ENCODE results near the gene CUTA. TPM values are rescaled to one million over a fixed set of nuclear protein-coding genes. Genes with fewer than 3 reads are reported as not detected.

The CUTA gene
- total and polyA plus RNA-seq, 5 donors from 2014 or later, result 202 to 529 (median 476) TPM

- H3K27me3 Mint-ChIP-seq, result no peaks in the 10 kb centered on the region
- Histone ChIP-seq H3K27ac (ENCODE audit: insufficient read depth, low read length, poor library complexity, severe bottlenecking) (no peak overlapping the region), H3K4me1 (ENCODE audit: control insufficient read depth, insufficient read depth, low read length, poor library complexity, severe bottlenecking) (no peaks in the 10 kb centered on the region), H3K4me3 (ENCODE audit: low read depth, low read length) (no peak overlapping the region), H3K36me3 (ENCODE audit: control insufficient read depth, insufficient read depth, low read length) (no peaks in the 10 kb centered on the region), H3K9me3 (ENCODE audit: control insufficient read depth in 2 of 2, low read length in 2 of 2) (no peaks in the 10 kb centered on the region), H3K27me3 (ENCODE audit: control insufficient read depth, insufficient read depth, low read length) (no peaks in the 10 kb centered on the region)
- no peak for DNase-seq
- no peak for ATAC-seq (ENCODE audit: low read depth in 2 of 2)
- no peaks in the 10 kb centered on the region for H3K36me3 Mint-ChIP-seq
- no peak overlapping the region for H3K4me3 Mint-ChIP-seq
- no peak overlapping the region for H3K27ac Mint-ChIP-seq
- H3K4me1 Mint-ChIP-seq, result no peaks in the 10 kb centered on the region
- no peaks in the 10 kb centered on the region for H3K9me3 Mint-ChIP-seq
Observed at GRCh38 chr6:33367009-33367714, 50.7 kb downstream of the CUTA start.

Other genes with a start within 250 kb of the CUTA start
- 0.89 TPM for gene COL11A2, start 225.6 kb downstream of the CUTA start, total RNA-seq
- under 1 TPM in 2 of 4 donors, not detected in 2; 0.34 to 0.43 TPM for gene COL11A2, start 225.6 kb downstream of the CUTA start, polyA plus RNA-seq
- 62.6 TPM for gene RXRB, start 217.4 kb downstream of the CUTA start, total RNA-seq
- 1 to 10 TPM; 7.1 to 8.9 (median 7.2) TPM for gene RXRB, start 217.4 kb downstream of the CUTA start, polyA plus RNA-seq
- 24.1 TPM for gene SLC39A7, start 217.2 kb downstream of the CUTA start, total RNA-seq
- gene SLC39A7, start 217.2 kb downstream of the CUTA start, polyA plus RNA-seq, result 10 to 100 TPM; 11.4 to 27.3 (median 20.4) TPM
- 8.8 TPM for gene HSD17B8, start 213.5 kb downstream of the CUTA start, total RNA-seq
- 10 to 100 TPM; 33.3 to 53.9 (median 41.9) TPM for gene HSD17B8, start 213.5 kb downstream of the CUTA start, polyA plus RNA-seq
- 34.2 TPM for gene RING1, start 209.6 kb downstream of the CUTA start, total RNA-seq
- gene RING1, start 209.6 kb downstream of the CUTA start, polyA plus RNA-seq, result 1 to 10 TPM; 4.9 to 6.3 (median 5.5) TPM
- gene VPS52, start 146.2 kb downstream of the CUTA start, total RNA-seq, result 70.6 TPM
- 10 to 100 TPM; 12.4 to 17.4 (median 15.0) TPM for gene VPS52, start 146.2 kb downstream of the CUTA start, polyA plus RNA-seq
- gene RPS18, start 146.0 kb downstream of the CUTA start, total RNA-seq, result 2,198 TPM
- over 10,000 TPM in 1 of 4 donors, 1,000 to 10,000 TPM in 3; 7,008 to 10,525 (median 8,528) TPM for gene RPS18, start 146.0 kb downstream of the CUTA start, polyA plus RNA-seq
- 17.5 TPM for gene B3GALT4, start 141.0 kb downstream of the CUTA start, total RNA-seq
- gene B3GALT4, start 141.0 kb downstream of the CUTA start, polyA plus RNA-seq, result 10 to 100 TPM; 27.5 to 35.9 (median 31.2) TPM
- 31.5 TPM for gene WDR46, start 128.9 kb downstream of the CUTA start, total RNA-seq
- 10 to 100 TPM; 50.6 to 54.0 (median 52.0) TPM for gene WDR46, start 128.9 kb downstream of the CUTA start, polyA plus RNA-seq
- 20.0 TPM for gene PFDN6, start 128.5 kb downstream of the CUTA start, total RNA-seq
- 10 to 100 TPM; 33.7 to 47.0 (median 38.4) TPM for gene PFDN6, start 128.5 kb downstream of the CUTA start, polyA plus RNA-seq
- gene RGL2, start 119.2 kb downstream of the CUTA start, total RNA-seq, result 59.2 TPM
- 1 to 10 TPM; 7.2 to 9.4 (median 8.1) TPM for gene RGL2, start 119.2 kb downstream of the CUTA start, polyA plus RNA-seq
- gene TAPBP, start 104.0 kb downstream of the CUTA start, total RNA-seq, result 281 TPM
- 100 to 1,000 TPM; 251 to 314 (median 262) TPM for gene TAPBP, start 104.0 kb downstream of the CUTA start, polyA plus RNA-seq
- 19.4 TPM for gene ZBTB22, start 100.4 kb downstream of the CUTA start, total RNA-seq
- gene ZBTB22, start 100.4 kb downstream of the CUTA start, polyA plus RNA-seq, result 10 to 100 TPM in 2 of 4 donors, 1 to 10 TPM in 2; 8.3 to 13.5 (median 11.5) TPM
- 45.1 TPM for gene DAXX, start 95.1 kb downstream of the CUTA start, total RNA-seq
- gene DAXX, start 95.1 kb downstream of the CUTA start, polyA plus RNA-seq, result 100 to 1,000 TPM in 2 of 4 donors, 10 to 100 TPM in 2; 88.0 to 104 (median 97.5) TPM
- gene KIFC1, start 26.3 kb downstream of the CUTA start, total RNA-seq, result 8.7 TPM
- gene KIFC1, start 26.3 kb downstream of the CUTA start, polyA plus RNA-seq, result 1 to 10 TPM in 3 of 4 donors, under 1 TPM in 1; 0.41 to 3.9 (median 1.3) TPM
- 403 TPM for gene PHF1, start 7.1 kb downstream of the CUTA start, total RNA-seq
- gene PHF1, start 7.1 kb downstream of the CUTA start, polyA plus RNA-seq, result 10 to 100 TPM; 41.5 to 72.2 (median 64.1) TPM
- 81.4 TPM for gene SYNGAP1, start 2.0 kb upstream of the CUTA start, total RNA-seq
- under 1 TPM; 0.48 to 0.82 (median 0.63) TPM for gene SYNGAP1, start 2.0 kb upstream of the CUTA start, polyA plus RNA-seq
- gene ZBTB9, start 36.5 kb upstream of the CUTA start, total RNA-seq, result 8.6 TPM
- gene ZBTB9, start 36.5 kb upstream of the CUTA start, polyA plus RNA-seq, result 10 to 100 TPM in 1 of 4 donors, 1 to 10 TPM in 3; 4.5 to 11.7 (median 6.8) TPM
- 41.7 TPM for gene BAK1, start 162.2 kb upstream of the CUTA start, total RNA-seq
- 10 to 100 TPM; 38.1 to 66.3 (median 54.4) TPM for gene BAK1, start 162.2 kb upstream of the CUTA start, polyA plus RNA-seq
- gene ITPR3, start 203.2 kb upstream of the CUTA start, total RNA-seq, result 54.5 TPM
- gene ITPR3, start 203.2 kb upstream of the CUTA start, polyA plus RNA-seq, result 1 to 10 TPM; 1.3 to 2.2 (median 1.9) TPM

All from CD4-positive, CD25-positive, alpha-beta regulatory T cell (primary cell).